ENCODE results near the gene KRTAP10-5.

The KRTAP10-5 gene

DNA sequence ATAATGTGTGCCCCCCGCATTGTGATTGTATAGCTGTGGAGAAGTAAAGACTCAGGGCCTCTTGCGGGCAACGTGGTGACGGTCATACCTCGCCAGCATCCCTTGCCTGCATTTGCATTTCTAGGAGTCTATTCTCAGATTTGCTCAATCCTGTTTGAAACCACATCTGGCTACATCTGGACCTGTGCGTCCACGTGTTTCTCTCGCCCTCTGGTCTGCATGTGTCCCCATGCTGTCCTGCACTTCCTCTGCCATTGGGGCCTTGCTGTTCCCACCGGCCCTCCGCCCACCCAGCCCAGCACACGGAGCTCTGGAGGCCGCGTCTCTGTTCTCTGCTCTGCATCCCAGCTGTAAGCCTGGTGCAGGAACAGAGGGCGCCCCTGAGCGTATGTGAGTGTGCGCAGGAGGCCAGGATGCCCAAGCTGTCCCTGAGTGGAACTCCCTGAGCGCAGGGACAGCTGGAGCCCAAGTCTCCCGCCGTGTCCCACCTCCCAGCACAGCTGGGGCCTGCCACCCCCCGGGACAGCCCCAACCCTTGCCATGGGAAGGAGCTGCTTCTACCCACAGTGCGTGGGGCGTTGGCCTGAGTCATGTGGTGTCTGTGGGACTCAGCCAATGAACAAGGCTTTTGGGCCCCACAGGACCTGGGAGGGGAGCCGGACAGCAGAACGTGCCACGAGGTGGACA, 30.7 kb downstream of the KRTAP10-5 start:
- DNase-seq (ENCODE audit: low spot score): no peak

DNA sequence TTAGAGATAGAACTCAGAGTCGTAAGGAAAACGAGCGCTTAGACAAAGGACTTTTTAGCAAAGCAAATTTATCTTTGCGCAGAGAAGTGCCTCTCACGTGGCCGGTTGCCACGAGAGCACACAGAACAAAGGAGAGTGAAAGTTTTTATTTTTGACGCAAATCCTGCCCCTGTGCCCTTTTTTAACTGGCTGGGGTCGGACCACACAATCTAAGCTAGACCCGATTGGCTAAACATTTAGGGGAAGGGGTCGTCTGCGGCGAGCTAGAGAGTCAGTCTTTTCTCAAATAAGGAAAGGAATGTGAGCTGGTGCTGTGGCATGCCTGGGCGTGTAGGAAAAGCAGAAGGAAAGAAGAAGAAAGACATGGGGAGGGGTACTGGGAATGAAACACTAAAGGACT, 31.5 kb downstream of the KRTAP10-5 start:
- no peak for DNase-seq (ENCODE audit: low spot score)

DNA sequence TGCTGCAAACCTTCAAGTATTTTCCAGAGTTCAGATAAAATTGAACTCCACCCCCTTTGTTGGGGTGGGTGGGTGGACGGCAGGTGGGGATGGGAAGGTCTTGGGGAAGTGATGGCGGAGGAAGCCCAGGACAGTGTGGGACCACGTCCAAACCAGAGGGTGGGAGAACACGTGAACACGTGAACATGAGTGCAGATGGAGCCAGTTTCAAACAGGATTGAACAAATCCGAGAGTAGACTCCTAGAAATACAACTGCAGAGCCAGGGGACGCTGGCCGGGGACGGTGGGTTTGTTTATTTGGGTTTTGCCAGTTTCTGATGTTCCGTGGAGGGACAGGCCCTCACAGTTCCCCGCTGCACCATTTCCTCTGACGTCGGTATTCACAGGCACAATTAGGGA, 32.0 kb downstream of the KRTAP10-5 start:
- no peak for DNase-seq (ENCODE audit: low spot score)

DNA sequence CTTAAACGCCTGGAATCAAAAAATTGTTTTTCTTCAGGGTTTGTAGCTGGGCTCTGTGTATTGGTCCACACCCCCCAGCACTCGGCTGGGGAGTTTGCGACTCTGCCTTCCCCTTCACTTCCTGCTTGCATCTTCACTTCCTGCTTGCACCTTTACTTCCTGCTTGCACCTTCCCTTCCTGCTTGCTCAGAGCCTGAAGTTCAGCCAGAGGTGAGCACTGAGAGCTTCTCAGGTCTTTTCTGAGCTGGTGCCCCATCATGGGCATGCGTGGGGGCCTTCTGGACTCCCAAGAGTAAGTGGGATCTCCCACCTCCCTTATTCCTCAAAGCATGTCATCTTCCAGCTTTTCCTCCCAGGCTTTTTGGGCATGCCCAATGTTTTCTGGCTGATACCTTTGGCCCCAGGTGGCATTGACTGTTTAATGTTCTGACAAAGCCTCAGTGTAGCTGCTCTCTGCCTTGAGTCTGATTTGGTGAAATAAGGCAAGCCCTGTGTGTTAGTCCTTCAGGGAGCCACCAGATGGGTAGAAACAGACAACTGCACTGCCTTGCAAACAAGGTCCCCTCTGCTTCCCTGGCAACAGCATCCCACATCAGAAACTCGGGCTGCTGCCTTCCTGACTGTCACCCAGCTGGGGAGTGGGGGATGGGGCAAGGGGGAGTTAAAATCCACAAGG, 32.6 kb downstream of the KRTAP10-5 start:
- DNase-seq (ENCODE audit: low spot score): no peak

DNA sequence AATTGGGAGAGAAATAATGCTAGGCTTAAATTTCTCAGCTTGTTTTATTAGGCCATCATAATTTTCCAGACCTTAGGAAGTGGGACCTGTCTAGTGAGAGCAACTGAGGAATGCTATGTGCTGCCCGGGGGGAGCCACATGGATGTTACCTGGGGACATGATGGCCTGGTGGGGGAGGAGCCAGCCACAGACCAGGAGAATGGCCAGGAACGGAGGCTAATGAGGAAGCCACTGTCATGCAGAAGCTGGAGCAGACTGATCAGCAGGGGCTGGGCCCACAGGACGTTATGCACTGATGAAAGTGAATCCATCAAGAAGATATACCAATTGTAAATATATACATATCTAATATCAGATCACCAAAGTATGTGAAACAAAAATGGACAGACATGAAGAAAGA, 35.8 kb downstream of the KRTAP10-5 start:
- no peak for DNase-seq (ENCODE audit: low spot score)

DNA sequence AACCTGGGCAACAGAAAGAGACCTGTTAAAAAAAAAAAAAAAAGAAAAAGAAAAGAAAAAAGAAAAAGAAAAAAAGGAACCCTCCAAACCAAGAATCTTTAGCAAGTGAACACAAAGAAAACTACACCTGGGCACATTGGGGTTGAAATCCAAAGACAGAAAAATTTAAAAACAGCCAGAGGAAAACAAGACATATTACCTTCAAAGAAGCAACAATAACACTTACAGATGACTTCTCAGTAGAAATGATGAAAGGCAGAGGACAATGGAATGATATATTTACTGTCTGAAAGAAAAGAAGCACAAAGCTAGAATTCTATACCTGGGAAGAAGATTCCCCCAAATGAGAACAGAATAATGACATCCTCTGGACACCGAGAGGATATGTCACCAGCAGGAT, 37.7 kb downstream of the KRTAP10-5 start:
- DNase-seq (ENCODE audit: low spot score): no peak

DNA sequence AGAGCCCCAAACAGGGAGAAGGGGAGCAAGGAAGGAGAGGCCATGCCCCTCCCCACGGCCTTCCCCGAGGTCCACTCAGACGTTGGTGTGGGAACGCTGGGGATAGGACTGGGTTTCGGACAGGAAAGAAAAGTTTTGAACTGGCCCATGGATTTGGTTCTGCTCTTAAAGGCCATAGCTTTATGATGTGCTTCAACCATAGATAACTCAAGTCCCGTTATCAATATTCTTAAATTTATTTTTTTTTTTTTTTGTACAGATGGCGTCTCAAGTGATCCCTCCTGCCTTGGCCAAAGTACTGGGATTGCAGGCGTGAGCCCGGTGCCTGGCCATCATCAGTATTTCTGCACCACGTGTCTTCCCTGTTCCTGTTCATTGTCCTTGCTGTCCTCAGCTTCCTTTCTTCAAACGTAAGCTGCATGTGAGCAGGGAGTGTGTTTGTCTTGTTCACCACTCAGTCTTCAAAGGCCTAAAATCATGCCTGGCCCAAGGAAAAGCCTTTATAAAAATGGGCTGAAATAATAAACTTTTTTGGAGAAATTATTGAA, 39.6 kb downstream of the KRTAP10-5 start:
- DNase-seq (ENCODE audit: low spot score): no peak

DNA sequence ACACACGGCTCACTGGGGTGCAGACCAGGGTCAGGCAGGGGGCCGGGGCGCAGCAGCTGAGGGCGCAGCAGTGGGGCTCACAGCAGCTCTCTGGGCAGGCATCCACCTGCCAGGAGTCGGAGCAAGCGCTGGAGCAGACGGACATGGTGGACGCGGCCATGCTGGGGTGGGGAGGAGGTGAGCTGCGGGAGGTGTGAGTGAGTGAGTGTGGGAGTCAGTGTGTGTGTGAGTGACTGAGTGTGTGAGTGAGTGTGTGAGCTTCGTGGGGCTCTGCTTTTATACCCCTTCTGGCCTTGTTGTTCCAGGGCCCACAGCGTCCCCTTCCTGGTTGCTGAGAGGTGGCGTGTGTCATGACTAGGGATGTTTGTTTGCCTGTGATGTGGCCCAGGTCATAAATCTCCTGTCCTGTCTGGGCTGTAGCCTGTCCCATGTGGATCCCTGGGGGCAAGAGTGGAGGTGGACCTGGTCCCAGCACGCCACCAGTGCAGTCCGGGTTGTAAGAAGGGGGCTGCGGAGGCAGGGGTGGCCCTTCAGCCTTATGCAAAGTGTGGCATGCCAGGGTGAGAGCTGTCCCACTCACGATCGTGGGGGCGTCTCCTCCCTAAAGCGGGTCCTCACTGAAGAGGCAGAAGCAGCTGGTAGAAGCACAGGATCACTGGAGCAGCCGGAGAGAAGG, 40.3 kb downstream of the KRTAP10-5 start, which contains the start of gene KRTAP10-1:
Gene KRTAP10-1 (minus strand): TSS at position 205 of the 676 bp plus-strand sequence. CDS start 45 bp downstream, at position 160.
- no peak for DNase-seq (ENCODE audit: low spot score)

DNA sequence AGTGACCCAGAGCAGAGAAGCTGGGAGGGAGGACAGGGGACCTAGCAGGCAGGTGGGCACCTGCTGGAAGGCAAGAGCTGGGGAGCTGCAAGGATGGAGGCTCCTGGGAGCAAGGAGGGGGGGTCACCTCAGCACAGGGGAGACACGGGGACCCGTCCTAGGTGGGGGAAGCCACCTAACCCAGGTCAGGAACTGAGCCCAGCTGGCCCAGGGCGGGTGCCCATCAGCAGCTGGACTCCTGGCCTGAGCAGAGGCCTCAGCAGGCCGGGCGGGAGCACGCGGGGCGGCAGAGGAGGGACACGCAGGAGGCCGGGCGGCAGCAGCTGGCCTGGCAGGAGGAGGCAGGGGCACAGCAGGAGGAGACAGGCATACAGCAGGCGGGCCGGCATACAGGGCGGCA, 41.4 kb downstream of the KRTAP10-5 start:
- DNase-seq (ENCODE audit: low spot score): no peak

DNA sequence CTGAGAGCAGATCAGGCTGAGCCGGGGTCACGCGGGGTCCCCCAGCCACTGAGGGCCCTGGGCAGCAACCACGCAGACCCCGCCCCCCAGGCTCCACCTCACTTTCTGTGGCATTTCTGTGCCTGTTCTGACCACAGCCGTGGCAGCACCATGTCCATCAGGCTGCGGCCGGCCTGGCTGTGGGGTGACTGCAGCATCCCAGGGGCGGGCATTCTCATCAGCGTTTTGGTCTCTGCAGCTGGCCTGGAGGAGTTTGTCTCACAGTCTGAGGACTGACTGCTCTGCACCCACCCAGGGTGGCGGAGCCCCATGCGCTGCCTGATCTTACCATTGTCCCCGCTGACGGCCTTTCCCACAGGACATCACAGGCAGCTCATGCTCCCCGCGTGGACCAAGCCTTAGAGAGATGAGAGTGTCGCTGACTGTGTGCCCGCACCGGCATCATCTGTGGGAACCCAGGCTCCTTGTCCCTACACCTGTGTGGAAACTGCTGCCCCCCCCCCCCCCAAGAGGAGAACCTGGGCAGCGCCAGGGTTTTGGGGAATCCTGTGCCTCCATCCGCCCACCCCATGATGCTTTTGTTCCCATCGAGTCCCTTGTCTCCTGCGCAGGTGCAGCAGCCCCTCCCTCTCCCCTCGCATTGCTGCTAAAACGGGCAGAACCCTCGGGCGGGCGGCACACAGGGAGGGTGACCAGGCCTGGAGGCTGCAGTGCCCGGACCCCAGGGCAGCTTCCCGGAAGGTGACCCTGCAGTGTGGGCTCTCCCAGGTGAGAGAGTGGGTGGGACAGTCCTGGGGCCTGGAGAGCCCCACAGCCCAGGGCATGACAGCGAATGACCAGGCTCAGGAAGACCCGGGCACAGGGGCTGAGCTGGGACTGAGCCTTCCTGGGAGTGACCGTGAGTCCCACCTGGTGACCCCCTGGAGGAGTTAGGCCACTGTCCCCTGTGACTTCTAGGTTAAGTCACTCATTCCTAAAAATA, 42.2 kb downstream of the KRTAP10-5 start:
- DNase-seq (ENCODE audit: low spot score): no peak

DNA sequence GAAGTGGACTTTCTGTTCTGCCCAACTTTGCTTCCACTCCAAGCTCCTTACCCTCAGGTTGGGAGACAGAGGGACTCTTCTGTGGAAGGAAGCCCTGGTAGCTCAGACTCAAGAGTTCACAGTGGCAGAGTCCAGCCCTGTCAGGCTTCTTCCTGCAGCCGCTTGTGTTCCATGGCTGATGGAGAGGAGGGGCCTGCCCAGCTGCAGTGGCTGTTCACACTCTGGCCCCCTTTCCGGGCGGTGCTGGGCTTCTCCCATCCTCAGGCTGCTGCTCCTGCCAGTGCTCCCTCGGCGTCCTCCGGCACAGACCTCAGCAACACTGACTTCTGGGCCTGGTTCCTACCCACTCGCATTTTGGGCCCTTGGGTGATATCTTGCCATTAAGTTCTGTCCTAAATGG, 44.4 kb downstream of the KRTAP10-5 start:
- DNase-seq (ENCODE audit: low spot score): no peak

DNA sequence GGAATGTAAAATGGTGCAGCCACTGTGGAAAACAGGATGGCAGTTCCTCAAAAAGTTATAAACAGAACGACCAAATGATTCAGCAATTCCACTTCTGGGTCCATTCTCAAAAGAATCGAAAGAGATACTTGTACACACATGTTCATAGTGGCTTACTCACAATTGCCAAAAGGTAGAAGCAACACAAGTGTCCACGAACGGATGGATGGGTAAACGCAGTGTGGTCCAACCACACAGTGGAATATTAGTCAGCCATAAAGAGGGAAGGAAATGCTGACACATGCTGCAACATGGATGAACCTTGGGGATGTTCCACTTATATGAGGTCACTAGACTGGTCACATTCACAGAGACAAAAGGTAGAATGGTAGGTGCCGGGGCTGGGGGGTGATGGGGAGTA, 45.7 kb downstream of the KRTAP10-5 start:
- no peak for DNase-seq (ENCODE audit: low spot score)

DNA sequence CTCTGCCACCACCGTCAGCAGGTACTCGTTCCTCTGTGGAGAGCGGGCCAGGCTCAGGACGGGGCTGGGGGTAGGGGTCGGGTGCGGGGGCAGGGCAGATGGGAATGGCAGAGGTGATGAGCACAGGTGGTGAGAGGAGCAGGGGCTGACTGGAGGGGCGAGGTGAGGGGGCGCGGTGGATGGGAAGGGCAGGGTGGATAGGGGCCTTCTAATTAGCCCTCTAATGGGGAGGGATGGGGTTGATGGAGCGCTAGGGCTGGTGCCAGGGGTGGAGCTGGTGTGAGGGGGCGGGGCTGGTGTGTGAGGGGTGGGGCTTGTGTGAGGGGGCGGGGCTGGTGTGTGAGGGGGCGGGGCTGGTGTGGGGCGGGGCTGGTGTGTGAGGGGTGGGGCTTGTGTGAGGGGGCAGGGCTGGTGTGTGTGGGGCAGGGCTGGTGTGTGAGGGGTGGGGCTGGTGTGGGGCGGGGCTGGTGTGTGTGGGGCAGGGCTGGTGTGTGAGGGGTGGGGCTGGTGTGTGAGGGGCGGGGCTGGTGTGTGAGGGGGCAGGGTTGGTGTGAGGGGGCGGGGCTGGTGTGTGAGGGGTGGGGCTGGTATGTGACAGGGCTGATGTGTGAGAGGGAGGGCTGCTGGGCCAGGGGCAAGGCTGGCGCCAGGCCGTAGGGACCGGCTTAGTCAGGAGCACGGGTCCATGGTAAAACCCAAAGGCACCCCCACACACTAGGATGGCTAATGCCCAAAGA, 46.3 kb downstream of the KRTAP10-5 start:
- DNase-seq (ENCODE audit: low spot score): no peak

DNA sequence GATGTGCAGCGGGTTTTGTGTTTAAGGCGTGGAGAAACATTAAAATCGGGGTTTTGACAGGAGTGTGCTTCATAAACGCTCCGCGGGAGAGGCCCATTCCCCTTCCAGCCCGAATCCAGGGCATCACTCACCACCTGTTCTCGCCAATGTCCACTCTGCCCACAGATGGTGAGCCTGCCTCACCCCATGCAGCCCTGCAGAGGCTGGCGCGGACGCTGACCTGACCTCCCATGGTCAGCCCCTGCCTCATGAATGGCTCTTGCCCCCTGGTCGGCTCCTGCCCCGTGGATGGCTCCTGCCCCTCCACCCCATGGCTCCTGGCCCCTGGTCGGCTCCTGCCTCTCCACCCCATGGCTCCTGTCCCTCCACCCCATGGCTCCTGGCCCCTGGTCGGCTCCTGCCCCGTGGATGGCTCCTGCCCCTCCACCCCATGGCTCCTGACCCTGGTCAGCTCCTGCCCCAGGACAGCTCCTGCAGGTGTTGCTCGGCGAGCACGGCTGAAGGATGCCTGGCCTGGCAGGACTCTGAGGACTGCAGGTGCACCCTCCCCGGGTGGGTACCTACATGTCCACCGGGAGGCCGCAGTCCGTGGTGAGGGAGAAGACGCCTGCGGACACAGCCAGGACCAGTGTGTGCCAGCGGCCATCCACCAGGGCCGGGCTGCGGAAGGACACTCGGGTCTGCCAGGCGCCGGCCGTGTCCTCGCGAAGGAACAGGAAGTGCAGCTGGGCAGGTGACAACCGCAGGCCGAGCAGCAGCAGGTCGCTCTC, 47.1 kb downstream of the KRTAP10-5 start:
- no peak for DNase-seq (ENCODE audit: low spot score)

DNA sequence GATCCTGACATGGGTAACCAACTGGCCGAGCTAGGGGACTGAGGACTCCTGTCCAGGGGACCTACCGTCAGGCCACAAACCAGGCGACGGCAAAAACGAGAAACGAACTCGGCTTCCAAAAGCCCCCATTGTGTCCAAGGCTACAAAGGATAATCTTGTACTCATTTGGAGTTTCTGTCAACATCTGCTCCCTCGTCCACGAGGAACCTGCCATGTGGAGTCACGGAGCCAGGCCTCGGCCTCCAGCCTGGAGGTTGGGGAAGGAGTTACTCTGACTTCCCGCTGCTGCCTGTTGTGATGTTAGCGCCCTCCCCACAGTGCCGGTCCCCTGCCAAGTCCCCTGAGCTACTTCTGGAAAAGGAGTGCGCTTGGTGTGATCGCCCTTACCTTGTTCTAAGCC, 47.7 kb downstream of the KRTAP10-5 start:
- DNase-seq (ENCODE audit: low spot score): no peak

DNA sequence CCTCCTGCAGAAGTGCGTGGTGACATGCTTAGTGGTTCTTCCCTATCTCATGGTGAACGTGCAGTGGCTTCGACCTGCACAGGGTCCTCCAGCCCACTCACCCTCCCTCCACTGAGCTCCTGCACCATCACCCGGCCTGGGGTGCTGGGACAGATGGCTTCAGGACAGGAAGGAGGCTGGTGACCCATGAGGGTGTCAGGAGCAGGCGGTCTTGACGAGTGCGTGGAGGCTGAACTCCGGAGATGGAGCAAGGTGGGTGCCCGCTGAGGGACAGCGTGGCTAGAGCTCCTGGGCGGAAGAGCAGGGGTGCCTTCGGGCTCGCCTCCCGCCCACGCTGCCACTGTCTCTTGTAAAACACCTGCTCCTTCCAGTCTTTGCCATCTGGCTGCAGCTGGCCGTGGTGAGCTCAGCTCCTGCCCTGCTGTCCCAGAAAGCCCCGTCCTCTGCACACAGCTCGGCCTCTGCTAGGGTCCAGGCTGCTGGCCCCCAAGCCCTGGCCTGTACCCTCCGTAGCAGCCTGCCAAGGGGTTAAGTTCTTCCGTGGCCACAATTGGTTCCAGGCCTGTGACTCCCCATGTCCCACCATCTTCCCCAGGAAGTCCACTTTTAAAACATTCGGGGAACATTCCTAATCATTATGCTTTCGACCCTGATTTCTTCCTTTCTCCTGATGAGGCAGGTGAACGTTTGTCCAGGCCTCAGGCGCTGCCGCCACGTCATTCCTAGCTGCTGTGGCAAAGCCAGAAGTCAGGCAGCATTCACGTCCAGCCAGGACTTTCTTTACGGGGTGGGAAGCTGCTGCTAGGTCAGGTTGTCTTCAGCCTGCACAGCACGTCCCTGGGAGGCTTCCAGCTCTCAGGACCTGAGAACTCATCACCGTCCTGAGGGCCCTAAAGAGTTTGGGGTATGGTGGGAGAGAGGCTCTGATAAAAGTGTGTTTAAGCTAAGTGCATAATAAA, 48.5 kb downstream of the KRTAP10-5 start:
- DNase-seq (ENCODE audit: low spot score): no peak

DNA sequence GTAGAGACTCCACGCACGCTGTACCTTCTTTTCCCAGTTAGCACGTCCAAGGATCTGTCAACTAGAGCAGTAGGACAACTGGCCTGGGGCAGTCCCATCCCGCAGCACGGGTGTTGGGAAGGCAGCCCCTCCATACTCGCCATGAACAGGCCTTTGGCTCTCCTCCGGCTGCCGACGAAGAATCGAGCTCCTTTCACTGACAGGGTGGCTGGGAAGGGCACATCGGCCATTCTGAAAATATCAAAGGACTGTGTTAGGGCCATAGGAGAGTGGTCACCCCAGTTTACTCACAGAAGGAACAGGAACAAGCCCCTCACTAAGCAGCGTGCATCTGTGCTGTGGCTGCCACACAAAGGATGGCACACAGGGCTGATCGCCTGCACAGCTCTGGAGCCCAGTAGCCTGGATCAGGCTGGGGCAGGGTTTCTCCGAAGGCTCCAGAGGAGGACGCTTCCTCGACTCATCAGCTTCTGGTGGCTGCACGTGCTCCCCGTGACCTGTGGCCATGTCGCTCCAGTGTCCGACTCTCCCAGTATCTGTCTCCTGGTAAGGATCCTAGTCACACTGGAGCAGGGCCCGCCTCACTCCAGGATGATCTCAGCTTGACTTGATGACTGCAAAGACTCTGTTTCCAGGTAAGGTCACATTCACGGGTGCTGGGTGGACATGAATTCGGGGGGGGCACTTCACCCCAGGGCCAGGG, 49.4 kb downstream of the KRTAP10-5 start:
- no peak for DNase-seq (ENCODE audit: low spot score)

DNA sequence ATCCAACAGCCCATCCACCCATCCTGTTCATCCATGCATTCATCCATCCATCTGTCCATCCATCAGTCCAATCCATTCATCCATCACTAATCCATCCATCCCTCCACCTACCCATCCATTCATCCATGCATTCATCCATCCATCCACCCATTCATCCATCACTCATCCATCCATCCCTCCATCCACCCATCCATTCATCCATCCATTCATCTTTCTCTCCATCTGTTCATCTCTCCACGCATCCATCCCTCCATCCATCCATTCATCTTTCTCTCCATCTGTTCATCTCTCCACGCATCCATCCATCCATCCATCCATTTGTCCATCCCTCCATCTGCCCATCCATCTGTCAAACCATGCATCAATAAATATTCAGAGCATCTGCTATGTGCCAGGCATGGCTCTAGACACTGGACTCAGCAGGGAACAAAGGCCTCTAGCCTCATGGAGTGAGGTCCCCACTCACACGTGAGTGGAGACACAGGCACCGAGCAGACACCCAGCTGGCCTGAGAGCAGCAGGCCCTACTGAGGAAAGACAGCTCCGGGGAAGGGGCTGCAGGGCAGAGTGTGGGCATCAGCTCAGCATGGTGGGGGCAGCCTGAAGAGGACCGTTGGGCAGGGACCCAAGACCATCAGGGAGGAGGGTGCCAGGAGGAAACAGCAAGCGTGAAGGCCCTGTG, 50.0 kb downstream of the KRTAP10-5 start:
- no peak for DNase-seq (ENCODE audit: low spot score)

Data from pons (tissue), 1 donor.